Measurements from ENCODE around the gene CMSS1. TPM values are rescaled to one million over a fixed set of nuclear protein-coding genes. Genes with fewer than 3 reads are reported as not detected.

The CMSS1 gene
- total RNA-seq, 1 experiment from 2014 or later: 98.6 TPM

GRCh38 chr3:100084100-100084806, 266.6 kb downstream of the CMSS1 start:
- H3K36me3 ChIP-seq (ENCODE audit: insufficient read depth, low read length, poor library complexity, severe bottlenecking): no peaks in the 10 kb centered on the region
- intact Hi-C loops (cut with micrococcal nuclease; ENCODE audit: unreplicated experiment): no loop called here
- CTCF ChIA-PET: no interaction called here
- no peaks in the 10 kb centered on the region for H3K27me3 ChIP-seq (replicated peaks; ENCODE audit: insufficient read depth, low read depth, low read length, poor library complexity)
- no peak overlapping the region for H3K4me3 ChIP-seq (ENCODE audit: low read depth, low read length, poor library complexity, severe bottlenecking)
- BruUV-seq (replicated peaks): no TSS peak
- no peaks in the 10 kb centered on the region for H3K9me3 ChIP-seq (ENCODE audit: low read depth, low read length, poor library complexity, severe bottlenecking)
- peaks cover 15% of the 10 kb centered on the region for H3K4me1 ChIP-seq (ENCODE audit: insufficient read depth, low read length, poor library complexity, severe bottlenecking)
- H3K27ac ChIP-seq (ENCODE audit: low read depth, low read length, poor library complexity, severe bottlenecking): no peak overlapping the region
- POLR2A ChIA-PET (ENCODE audit: low non-redundant PET): no interaction called here
- TF ChIP-seq EZH2 (IDR thresholded peaks at IDR 0.05; ENCODE audit: borderline replicate concordance, low read depth, low read length, poor library complexity, severe bottlenecking) (no peak), CTCF (conservative IDR thresholded peaks at IDR 0.05; ENCODE audit: low read depth, low read length) (no peak)
- DNase-seq (ENCODE audit: low spot score): no peak

- Histone ChIP-seq H3K36me3 (ENCODE audit: insufficient read depth, low read length, poor library complexity, severe bottlenecking) (no peaks in the 10 kb centered on the region), H3K27me3 (replicated peaks; ENCODE audit: insufficient read depth, low read depth, low read length, poor library complexity) (no peaks in the 10 kb centered on the region), H3K9me3 (ENCODE audit: low read depth, low read length, poor library complexity, severe bottlenecking) (no peaks in the 10 kb centered on the region), H3K4me3 (ENCODE audit: low read depth, low read length, poor library complexity, severe bottlenecking) (no peak overlapping the region), H3K27ac (ENCODE audit: low read depth, low read length, poor library complexity, severe bottlenecking) (no peak overlapping the region), H3K4me1 (ENCODE audit: insufficient read depth, low read length, poor library complexity, severe bottlenecking) (peaks cover 24% of the 10 kb centered on the region)
- no peak for DNase-seq (ENCODE audit: low spot score)
- POLR2A ChIA-PET (ENCODE audit: low non-redundant PET): no interaction called here
- intact Hi-C loops (cut with micrococcal nuclease; ENCODE audit: unreplicated experiment): no loop called here
- CTCF ChIA-PET: no interaction called here
- TF ChIP-seq EZH2 (IDR thresholded peaks at IDR 0.05; ENCODE audit: borderline replicate concordance, low read depth, low read length, poor library complexity, severe bottlenecking) (no peak), CTCF (conservative IDR thresholded peaks at IDR 0.05; ENCODE audit: low read depth, low read length) (no peak)
- BruUV-seq (replicated peaks): no TSS peak
Measured at GRCh38 chr3:100086401-100086800, 268.7 kb downstream of the CMSS1 start.

DNA sequence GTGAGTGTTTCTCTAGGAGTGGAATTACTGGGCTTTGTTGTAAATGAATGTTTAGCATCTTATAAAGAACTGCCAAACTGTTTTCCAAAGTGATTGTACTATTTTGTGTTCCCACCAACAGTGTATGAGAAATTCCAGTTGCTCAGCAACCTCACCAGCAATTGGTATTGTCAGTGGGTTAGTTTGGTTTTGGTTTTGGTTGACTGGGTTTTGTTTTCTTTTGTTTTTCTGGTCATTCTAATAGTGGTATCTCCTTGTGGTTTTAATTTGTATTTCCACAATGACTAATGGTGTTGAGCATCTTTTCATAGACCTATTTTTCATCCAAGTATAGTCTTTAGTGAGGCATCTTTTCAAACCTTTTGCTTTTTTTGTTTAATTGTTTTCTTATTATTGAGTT, 269.5 kb downstream of the CMSS1 start:
- POLR2A ChIA-PET (ENCODE audit: low non-redundant PET): no interaction called here

More for the DNA sequence above, 269.5 kb downstream of the CMSS1 start:
- peaks cover 24% of the 10 kb centered on the region for H3K4me1 ChIP-seq (ENCODE audit: insufficient read depth, low read length, poor library complexity, severe bottlenecking)
- no TSS peak for BruUV-seq (replicated peaks)
- H3K27me3 ChIP-seq (replicated peaks; ENCODE audit: insufficient read depth, low read depth, low read length, poor library complexity): no peaks in the 10 kb centered on the region
- no peaks in the 10 kb centered on the region for H3K36me3 ChIP-seq (ENCODE audit: insufficient read depth, low read length, poor library complexity, severe bottlenecking)
- intact Hi-C loops (cut with micrococcal nuclease; ENCODE audit: unreplicated experiment): no loop called here
- TF ChIP-seq EZH2 (IDR thresholded peaks at IDR 0.05; ENCODE audit: borderline replicate concordance, low read depth, low read length, poor library complexity, severe bottlenecking): no peak
- no peak for TF ChIP-seq CTCF (conservative IDR thresholded peaks at IDR 0.05; ENCODE audit: low read depth, low read length)
- CTCF ChIA-PET: no interaction called here
- H3K27ac ChIP-seq (ENCODE audit: low read depth, low read length, poor library complexity, severe bottlenecking): no peak overlapping the region
- H3K9me3 ChIP-seq (ENCODE audit: low read depth, low read length, poor library complexity, severe bottlenecking): no peaks in the 10 kb centered on the region
- H3K4me3 ChIP-seq (ENCODE audit: low read depth, low read length, poor library complexity, severe bottlenecking): no peak overlapping the region
- no peak for DNase-seq (ENCODE audit: low spot score)

Data from A673 (cell line).